Right cardiac atrium (tissue), 5 donors: ENCODE measurements around the gene DCUN1D5. TPM values are rescaled to one million over a fixed set of nuclear protein-coding genes. Genes with fewer than 3 reads are reported as not detected.
A peak's percentile ranks its signal among the peaks of the same experiment; 100 is the strongest.

ENCODE experiments used
- ATAC-seq, 2 donors: fragments of 200-7000 bp; cut with Tn5 transposase; one replicate each; pipeline versions ENCODE4 v1.8.0 to v1.9.1; 2020; ENCODE audit warnings: moderate library complexity in 2 of 2, mild to moderate bottlenecking in 1 of 2
- DNase-seq, 3 donors: peaks; one replicate each; pipeline ENCODE4 v3.0.0-alpha.2; 2020
- H3K27ac ChIP-seq: one replicate; pipeline ENCODE4 v1.5.1; 2013; ENCODE audit warnings: mild to moderate bottlenecking, low read length, control low read depth, moderate library complexity
- H3K27me3 ChIP-seq: one replicate; pipeline ENCODE4 v1.6.1; 2013; ENCODE audit not compliant: control insufficient read depth, insufficient read depth
- H3K4me1 ChIP-seq: one replicate; pipeline ENCODE4 v1.6.1; 2013; ENCODE audit warnings: low read length; ENCODE audit not compliant: control insufficient read depth, insufficient read depth
- H3K4me3 ChIP-seq: one replicate; pipeline ENCODE4 v1.5.1; 2013; ENCODE audit warnings: low read length, control low read depth
- H3K9me3 ChIP-seq: one replicate; pipeline ENCODE4 v1.6.1; 2013; ENCODE audit warnings: low read length; ENCODE audit not compliant: control insufficient read depth
- WGBS: extraction: QIAGEN DNeasy Blood & Tissue Kit; methylation state at CpG from one replicate; pipeline ENCODE4 v1.1.7; 2013; 5-methylcytosine and 5-hydroxymethylcytosine counted together
- intact Hi-C, 4 donors: fragments of 100-400 bp; cut with DNase I; formaldehyde crosslinking; loops; one replicate each; pipeline versions ENCODE4 v1.11.0 to v1.14.0; 2022 to 2023
- long read RNA-seq, 4 donors: library from polyadenylated mRNA; unstranded; transcript quantifications; one replicate each; pipeline ENCODE4 v2.0.0, GENCODE V29; 2020 to 2021
- polyA plus RNA-seq: library from polyadenylated mRNA; stranded (reverse); fragments of 200-250 nt; gene quantifications from one replicate; pipeline ENCODE4 v1.2.3, GENCODE V29; 2013
- total RNA-seq, 4 donors: library from RNA; stranded (reverse); fragmentation: NEBNext Ultra II Directional; extraction: Animal tissue kit (Norgen Biotek cat#: 25700); gene quantifications; one replicate each; pipeline ENCODE4 v1.2.1, GENCODE V29; 2021
- donor health status: healthy with polysubstance abuse.
- donor health status: DM: no; HTN: yes; CAD: no.
- donor health status: DM: no; HTN: no; CAD: no.
- donor health status: DM: no; HTN: yes; CAD: no; lungs with severe emphysema.
- donor health status: DM: yes; HTN: yes; CAD: no.

The DCUN1D5 gene
- total RNA-seq (10 to 100 TPM; 21.7 to 24.9 (median 22.4) TPM), polyA plus RNA-seq (21.0 TPM)
- long read RNA-seq, donor 1, transcript DCUN1D5-201 (8 exons, 1,337 nt), result major isoform, 30 of 37 reads
- long read RNA-seq, donor 1, partial matches to known transcripts, result 0 of 37 reads
- long read RNA-seq, donor 1, other reads (novel, unspliced or antisense), result 5 of 37 reads
- long read RNA-seq, donor 2, transcript DCUN1D5-201 (8 exons, 1,337 nt), result major isoform, 26 of 30 reads
- long read RNA-seq, donor 2, partial matches to known transcripts, result 0 of 30 reads
- long read RNA-seq, donor 2, other reads (novel, unspliced or antisense), result 3 of 30 reads
- long read RNA-seq, donor 3, transcript DCUN1D5-201 (8 exons, 1,337 nt), result major isoform, 67 of 75 reads
- long read RNA-seq, donor 3, partial matches to known transcripts, result 0 of 75 reads
- long read RNA-seq, donor 3, other reads (novel, unspliced or antisense), result 4 of 75 reads
- long read RNA-seq, donor 4, transcript DCUN1D5-201 (8 exons, 1,337 nt), result major isoform, 21 of 22 reads
- long read RNA-seq, donor 4, partial matches to known transcripts, result 0 of 22 reads
- long read RNA-seq, donor 4, other reads (novel, unspliced or antisense), result 1 of 22 reads

DNA sequence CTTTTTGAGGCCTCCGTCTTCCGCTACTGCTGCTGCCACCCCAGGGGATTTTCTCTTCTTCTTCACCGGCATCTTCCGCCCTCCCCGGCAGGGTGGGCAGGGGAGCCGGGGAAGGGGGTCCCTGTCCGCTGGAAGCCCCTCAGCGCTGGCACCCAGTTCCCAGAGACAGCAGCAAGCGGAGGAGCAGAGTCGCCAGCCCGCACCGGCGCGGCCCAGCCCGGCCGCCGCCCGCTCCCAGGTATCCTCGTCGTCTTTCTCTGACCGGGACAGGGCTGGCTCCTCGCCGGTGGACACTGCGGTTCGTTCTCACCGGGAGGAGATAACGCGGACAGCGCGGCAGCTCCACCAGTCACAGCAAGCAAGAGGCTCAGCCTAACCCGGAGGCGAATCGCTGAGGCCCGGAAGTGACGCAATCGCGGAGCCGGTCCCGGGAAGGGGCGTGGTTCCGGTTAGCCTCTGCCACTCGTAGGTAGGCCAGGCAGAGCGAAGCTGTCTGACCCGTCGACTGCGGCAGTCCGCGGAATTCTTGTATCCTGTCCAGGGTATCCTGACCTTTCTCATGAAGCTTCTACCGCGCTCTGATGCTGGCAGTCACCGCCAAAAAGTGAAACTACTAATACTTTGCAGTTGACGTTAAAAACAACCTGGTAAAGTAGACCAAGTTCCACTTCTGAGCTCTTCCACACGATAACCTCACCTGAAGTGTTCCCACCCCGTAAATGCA is at the start of gene DCUN1D5:
Gene DCUN1D5 (minus strand): TSS at position 360 of the 724 bp plus-strand sequence. CDS start 288 bp downstream, at position 72.
- H3K9me3 ChIP-seq, result no peaks in the 10 kb centered on the region
- WGBS, result under 1% methylated on average over 54 of the region's 54 CpGs
- ATAC-seq (peak; percentile 100), DNase-seq (peak; percentile 97 to 98 (median 98))
- no peaks in the 10 kb centered on the region for H3K4me1 ChIP-seq
- H3K27me3 ChIP-seq, result no peaks in the 10 kb centered on the region
- H3K27ac ChIP-seq, result peak within 1 kb of the TSS; percentile 52
- intact Hi-C loops, result no loop called here
- H3K4me3 ChIP-seq, result peak within 1 kb of the TSS; percentile 87

DNA sequence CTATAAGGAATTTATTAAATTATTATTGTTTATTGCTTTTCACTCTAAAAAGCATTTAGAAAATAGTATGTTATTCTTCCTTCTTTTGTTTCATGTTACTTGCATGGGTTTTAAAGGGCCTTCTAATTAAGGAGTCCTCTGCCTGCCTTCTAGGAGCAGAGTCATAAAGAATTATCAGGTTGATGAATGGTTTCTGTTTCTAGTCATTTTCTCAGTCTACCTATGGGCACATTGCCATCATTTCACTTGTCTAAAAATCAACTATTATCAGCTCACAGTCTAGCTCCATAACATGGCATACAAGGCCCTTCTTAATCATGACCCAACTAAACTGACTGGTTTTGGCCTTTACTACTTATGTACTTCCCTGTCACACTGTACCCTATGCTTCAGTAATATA is 33.5 kb upstream of the DCUN1D5 start:
- DNase-seq (no peak), ATAC-seq (no peak)
- H3K9me3 ChIP-seq, result no peaks in the 10 kb centered on the region
- intact Hi-C loops, result no loop called here
- no peak overlapping the region for H3K4me3 ChIP-seq
- H3K27ac ChIP-seq, result no peak overlapping the region
- H3K4me1 ChIP-seq, result no peaks in the 10 kb centered on the region
- no peaks in the 10 kb centered on the region for H3K27me3 ChIP-seq

DNA sequence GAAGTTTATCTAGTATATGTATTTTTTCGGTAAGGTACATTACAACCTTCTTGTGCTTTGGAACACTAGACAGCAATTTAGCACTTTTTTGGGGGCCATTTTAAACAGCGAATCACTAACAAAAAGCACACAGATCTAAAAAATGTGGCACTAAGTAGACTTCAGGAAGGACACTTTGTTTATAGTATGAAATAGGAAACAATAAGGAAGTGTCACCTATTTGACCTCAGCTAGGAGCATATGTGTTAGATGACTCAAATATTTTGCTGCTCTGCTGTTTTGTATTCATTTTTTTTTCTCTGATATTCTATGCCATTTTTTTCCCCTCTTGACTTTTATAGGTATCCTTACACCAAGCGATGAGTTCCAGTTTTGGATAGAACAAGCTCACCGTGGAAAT is 22.9 kb upstream of the DCUN1D5 start:
- intact Hi-C loops, result loop anchor here in 1 of 4 donors (5.0 kb wide), 1 partner anchor 48 kb away; no protein-coding TSS in a partner anchor
- no peak overlapping the region for H3K4me3 ChIP-seq
- H3K4me1 ChIP-seq, result no peaks in the 10 kb centered on the region
- H3K9me3 ChIP-seq, result no peaks in the 10 kb centered on the region
- ATAC-seq, result no peak
- DNase-seq, result no peak
- H3K27ac ChIP-seq, result no peak overlapping the region
- WGBS, result 88% methylated on average over 4 of the region's 4 CpGs
- H3K27me3 ChIP-seq, result no peaks in the 10 kb centered on the region

DNA sequence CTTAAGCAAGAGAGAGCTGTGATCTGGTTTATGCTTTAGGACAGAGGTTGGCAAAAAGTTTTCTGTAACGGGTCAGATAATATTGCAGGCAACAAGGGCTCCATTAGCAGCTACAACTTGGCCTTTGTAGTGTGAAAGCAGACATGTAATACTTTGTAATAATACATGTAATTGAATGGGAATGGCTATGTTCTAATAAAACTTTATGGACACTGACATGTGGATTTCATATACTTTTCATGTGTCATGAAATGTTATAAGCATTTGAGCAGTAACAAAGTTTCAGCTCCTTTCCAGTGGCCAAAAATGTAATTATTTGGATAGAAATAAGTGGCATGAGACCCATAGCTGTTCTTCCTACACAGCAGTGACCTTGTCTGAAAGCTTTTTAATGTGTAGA is 20.4 kb upstream of the DCUN1D5 start:
- intact Hi-C loops, result no loop called here
- Histone ChIP-seq H3K9me3 (no peaks in the 10 kb centered on the region), H3K4me3 (no peak overlapping the region), H3K27me3 (no peaks in the 10 kb centered on the region), H3K4me1 (no peaks in the 10 kb centered on the region), H3K27ac (no peak overlapping the region)
- WGBS, result 73% methylated on average over 1 of the region's 1 CpG
- ATAC-seq (no peak), DNase-seq (no peak)

DNA sequence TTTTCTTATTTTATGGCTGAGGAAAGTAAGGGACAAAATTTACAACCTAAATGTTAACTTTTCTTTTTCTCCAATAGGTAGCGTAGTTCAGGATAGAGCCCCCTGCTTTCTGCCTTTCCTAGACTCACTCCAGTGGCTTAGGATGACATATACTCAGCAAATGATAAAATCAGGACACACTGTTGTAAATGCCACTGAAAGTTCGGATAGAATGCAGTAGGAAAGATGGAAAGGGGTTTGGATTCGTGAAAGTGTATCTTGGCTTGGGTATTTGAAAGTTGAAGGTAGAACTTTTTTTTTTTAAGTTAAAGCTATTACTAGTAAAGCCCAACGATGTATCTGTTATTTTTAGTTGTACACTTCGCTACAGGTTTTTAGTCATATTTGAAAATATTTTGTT is 19.4 kb upstream of the DCUN1D5 start:
- H3K27me3 ChIP-seq, result no peaks in the 10 kb centered on the region

DNA sequence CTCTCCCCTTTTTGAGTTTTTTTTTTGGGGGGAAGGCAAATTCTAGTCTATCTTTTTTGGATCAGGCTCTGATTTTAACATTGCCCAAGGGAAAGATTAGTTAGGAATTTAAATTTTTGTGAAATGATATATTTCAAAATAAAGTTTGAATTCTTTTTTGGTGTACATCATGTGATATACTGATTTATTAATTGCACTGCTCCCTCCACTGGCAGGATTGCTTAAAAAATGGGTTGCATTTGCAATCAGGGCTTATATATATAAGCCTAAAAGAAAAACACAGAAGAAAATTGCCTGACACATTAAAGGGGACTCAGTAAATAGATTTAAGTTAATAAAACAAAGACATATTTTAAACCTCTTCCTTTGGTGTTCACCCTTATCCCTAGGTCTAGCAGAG is 18.4 kb upstream of the DCUN1D5 start:
- Histone ChIP-seq H3K27ac (no peak overlapping the region), H3K9me3 (no peaks in the 10 kb centered on the region), H3K4me1 (no peaks in the 10 kb centered on the region), H3K27me3 (no peaks in the 10 kb centered on the region), H3K4me3 (peak overlapping the region; percentile 74)
- DNase-seq (no peak), ATAC-seq (no peak)
- intact Hi-C loops, result no loop called here

More for the DNA sequence above, 19.4 kb upstream of the DCUN1D5 start:
- DNase-seq (no peak), ATAC-seq (no peak)
- Histone ChIP-seq H3K27ac (no peak overlapping the region), H3K4me3 (no peak overlapping the region), H3K9me3 (no peaks in the 10 kb centered on the region), H3K4me1 (no peaks in the 10 kb centered on the region)
- intact Hi-C loops, result no loop called here
- 88% methylated on average over 5 of the region's 5 CpGs for WGBS

DNA sequence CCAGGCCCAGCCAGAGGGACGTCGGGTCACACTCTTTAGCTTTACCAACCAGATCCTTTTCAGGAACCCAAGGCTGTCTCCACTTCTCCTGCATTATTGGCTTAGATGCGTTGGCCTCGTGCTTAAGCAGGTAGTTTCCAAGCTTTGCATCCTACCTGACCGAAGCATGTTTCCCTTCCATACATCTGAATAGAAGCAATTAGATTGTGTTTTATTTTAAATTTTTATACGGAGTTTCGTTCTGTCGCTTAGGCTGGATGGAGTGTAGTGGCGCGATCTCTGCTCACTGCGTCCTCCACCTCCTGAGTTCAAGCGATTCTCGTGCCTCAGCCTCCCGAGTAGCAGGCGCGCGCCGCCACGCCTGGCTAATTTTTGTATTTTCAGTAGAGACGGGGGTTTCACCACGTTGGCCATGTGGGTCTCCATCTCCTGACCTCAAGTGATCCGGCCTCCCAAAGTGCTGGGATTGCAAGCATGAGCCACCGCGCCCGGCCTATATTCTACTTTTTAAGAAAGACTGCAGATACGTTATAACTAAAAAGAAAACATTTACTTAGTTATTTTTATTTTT is 17.9 kb upstream of the DCUN1D5 start:
- Histone ChIP-seq H3K4me3 (peak overlapping the region; percentile 74), H3K27ac (peak overlapping the region; percentile 8), H3K4me1 (no peaks in the 10 kb centered on the region), H3K27me3 (no peaks in the 10 kb centered on the region), H3K9me3 (no peaks in the 10 kb centered on the region)
- ATAC-seq, result peak in 1 of 2 donors; percentile 26
- peak in 2 of 3 donors; percentile 16 to 45 for DNase-seq
- 17% methylated on average over 26 of the region's 26 CpGs for WGBS
- intact Hi-C loops, result no loop called here

DNA sequence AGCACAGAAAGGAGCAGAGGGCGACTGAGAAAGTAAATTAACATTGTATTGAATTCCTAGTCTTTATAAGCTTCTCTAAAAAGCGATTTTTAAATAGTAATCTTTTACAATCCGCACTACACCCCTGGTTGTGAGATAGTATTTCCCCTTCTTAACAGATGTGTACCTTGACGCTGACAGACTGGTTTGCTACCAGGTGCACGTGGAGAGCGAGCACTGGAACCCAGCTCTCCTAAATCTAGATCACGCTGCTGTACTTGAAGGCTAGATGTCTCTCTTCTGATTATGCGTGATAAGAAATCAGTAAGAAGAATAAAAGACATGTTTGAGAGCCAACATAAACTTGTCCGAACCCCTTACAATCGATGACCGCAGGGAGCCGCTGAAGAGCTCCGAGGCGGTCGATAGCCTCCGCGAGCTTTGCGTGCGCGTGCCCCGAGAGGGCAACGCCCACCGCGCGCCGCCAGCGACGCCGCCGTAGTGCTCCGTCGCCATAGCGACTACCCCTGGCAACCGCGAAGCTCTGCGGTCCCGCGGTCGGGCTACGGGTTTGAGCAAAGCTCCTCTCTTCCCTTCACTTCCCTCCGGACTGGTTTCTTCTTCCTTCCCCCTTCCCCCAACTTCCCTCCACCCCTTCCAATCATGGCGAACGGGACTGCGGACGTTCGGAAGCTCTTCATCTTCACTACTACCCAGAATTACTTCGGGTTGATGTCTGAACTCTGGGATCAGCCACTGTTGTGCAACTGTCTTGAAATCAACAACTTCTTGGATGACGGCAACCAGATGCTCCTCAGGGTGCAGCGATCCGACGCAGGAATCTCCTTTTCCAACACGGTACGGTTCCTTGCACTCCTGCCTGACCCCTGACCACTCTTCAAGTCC is 17.2 kb upstream of the DCUN1D5 start, which contains the start of gene DYNC2H1:
Gene DYNC2H1 (plus strand): TSS at position 494 of the 885 bp plus-strand sequence. CDS start 149 bp downstream, at position 643.
- intact Hi-C loops, result no loop called here
- H3K4me1 ChIP-seq, result no peaks in the 10 kb centered on the region
- peak; percentile 100 for ATAC-seq

DNA sequence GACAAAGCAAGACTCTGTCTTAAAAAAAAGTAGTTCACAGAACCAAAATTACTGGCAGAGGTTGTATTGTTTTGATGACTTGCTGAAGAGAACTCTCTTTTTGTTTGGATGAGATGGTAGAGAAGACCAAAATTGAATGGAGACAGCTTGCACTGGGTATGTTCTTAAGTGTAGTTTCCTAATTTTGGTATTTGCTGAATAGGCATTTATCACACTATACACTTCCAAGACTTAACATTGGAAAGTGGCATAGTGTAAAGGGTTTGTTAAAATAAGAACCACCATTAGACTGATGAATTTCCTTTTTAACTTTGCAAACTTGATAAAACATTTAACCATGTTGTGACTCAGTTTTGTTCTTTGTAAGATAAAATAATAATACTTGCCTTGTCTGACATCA is 5.3 kb upstream of the DCUN1D5 start:
- H3K27me3 ChIP-seq, result no peaks in the 10 kb centered on the region
- H3K4me3 ChIP-seq, result no peak overlapping the region
- no peaks in the 10 kb centered on the region for H3K9me3 ChIP-seq
- DNase-seq (no peak), ATAC-seq (no peak)
- intact Hi-C loops, result no loop called here
- no peaks in the 10 kb centered on the region for H3K4me1 ChIP-seq
- no peak overlapping the region for H3K27ac ChIP-seq

More for the DNA sequence above, 17.2 kb upstream of the DCUN1D5 start, which contains the start of gene DYNC2H1:
- peak within 1 kb of the TSS; percentile 8 for H3K27ac ChIP-seq
- no peaks in the 10 kb centered on the region for H3K9me3 ChIP-seq
- under 1% methylated on average over 53 of the region's 53 CpGs for WGBS
- peak; percentile 92 to 96 (median 96) for DNase-seq
- peak within 1 kb of the TSS; percentile 74 for H3K4me3 ChIP-seq
- no peaks in the 10 kb centered on the region for H3K27me3 ChIP-seq
